HEK293T (cell line): ENCODE results near the gene DLG2.
"Not testable (repeated sequence)": the region's sequence is repeated elsewhere in the genome, so short reads cannot be mapped to it uniquely, and the experiment has no call there.

Source experiments
- ARNT ChIP-seq: fragments of 450-650 bp; IDR thresholded peaks from 2 replicates; pipeline ENCODE4 v1.6.1; 2017; ENCODE audit warnings: mild to moderate bottlenecking
- BHLHE40 ChIP-seq: fragments of 450-650 bp; IDR thresholded peaks from 2 replicates; pipeline ENCODE4 v1.6.1; 2016; ENCODE audit warnings: mild to moderate bottlenecking, moderate library complexity, borderline replicate concordance
- ELF4 ChIP-seq: fragments of 450-650 bp; IDR thresholded peaks from 2 replicates; pipeline ENCODE4 v1.6.1; 2017; ENCODE audit warnings: antibody characterized with exemption
- HDGF ChIP-seq: fragments of 450-650 bp; IDR thresholded peaks from 2 replicates; pipeline ENCODE4 v1.6.1; 2017; ENCODE audit warnings: antibody characterized with exemption, borderline replicate concordance
- NFRKB ChIP-seq: fragments of 450-650 bp; IDR thresholded peaks from 2 replicates; pipeline ENCODE4 v1.6.1; 2016; ENCODE audit warnings: mild to moderate bottlenecking, moderate library complexity
- PKNOX1 ChIP-seq: fragments of 450-650 bp; IDR thresholded peaks from 2 replicates; pipeline ENCODE4 v1.6.1; 2016
- SP1 ChIP-seq: fragments of 450-650 bp; IDR thresholded peaks from 2 replicates; pipeline ENCODE4 v1.6.1; 2017
- SUZ12 ChIP-seq: fragments of 450-650 bp; IDR thresholded peaks from 2 replicates; pipeline ENCODE4 v1.6.1; 2016; ENCODE audit warnings: mild to moderate bottlenecking
- ZNF384 ChIP-seq: fragments of 450-650 bp; IDR thresholded peaks from 2 replicates; pipeline ENCODE4 v1.6.1; 2016

GRCh38 chr11:83422641-83423040, 2204.5 kb downstream of the DLG2 start:
- TF ChIP-seq ZNF384, BHLHE40, NFRKB, ARNT, SP1, SUZ12, HDGF, PKNOX1, ELF4: not testable (repeated sequence)
